GM12878 (cell line): ENCODE data around the gene SRP14. TPM values are rescaled to one million over a fixed set of nuclear protein-coding genes. Genes with fewer than 3 reads are reported as not detected.
A peak's percentile ranks its signal among the peaks of the same experiment; 100 is the strongest.

Experiments used
- JUND ChIP-seq: IDR thresholded peaks from 2 replicates; pipeline ENCODE4 v1.6.1; 2012; ENCODE audit warnings: low read depth, mild to moderate bottlenecking, low read length, improper control_type of control experiment, moderate library complexity
- LARP7 ChIP-seq: fragments of 450-650 bp; IDR thresholded peaks from 2 replicates; pipeline ENCODE4 v1.6.1; 2017; ENCODE audit warnings: mild to moderate bottlenecking
- MYB ChIP-seq: fragments of 150-350 bp; IDR thresholded peaks from 2 replicates; pipeline ENCODE4 v1.6.1; 2014; ENCODE audit warnings: mild to moderate bottlenecking, low read depth, low read length, borderline replicate concordance
- NBN ChIP-seq: fragments of 450-650 bp; IDR thresholded peaks from 2 replicates; pipeline ENCODE4 v1.6.1; 2016
- NFYB ChIP-seq: IDR thresholded peaks from 2 replicates; pipeline ENCODE4 v1.6.1; 2011; ENCODE audit warnings: low read depth, mild to moderate bottlenecking, low read length, improper control_type of control experiment, moderate library complexity; ENCODE audit not compliant: insufficient read depth
- PBX3 ChIP-seq: IDR thresholded peaks from 2 replicates; pipeline ENCODE4 v1.6.1; 2011; ENCODE audit warnings: mild to moderate bottlenecking, low read depth, low read length, moderate library complexity; ENCODE audit not compliant: insufficient replicate concordance
- RB1 ChIP-seq: fragments of 450-650 bp; formaldehyde crosslinking; IDR thresholded peaks from 2 replicates; pipeline ENCODE4 v1.6.1; 2017; ENCODE audit warnings: mild to moderate bottlenecking, borderline replicate concordance
- SPI1 ChIP-seq: IDR thresholded peaks from 2 replicates; pipeline ENCODE4 v1.6.1; 2011; ENCODE audit warnings: low read depth, mild to moderate bottlenecking, low read length, moderate library complexity, borderline replicate concordance; ENCODE audit not compliant: insufficient read depth
- TCF12 ChIP-seq: IDR thresholded peaks from 2 replicates; pipeline ENCODE4 v1.6.1; 2011; ENCODE audit warnings: low read depth, mild to moderate bottlenecking, low read length
- ZBTB33 ChIP-seq: fragments of 450-650 bp; IDR thresholded peaks from 2 replicates; pipeline ENCODE4 v1.6.1; 2017; ENCODE audit warnings: mild to moderate bottlenecking
- ZNF24 ChIP-seq: fragments of 450-650 bp; IDR thresholded peaks from 2 replicates; pipeline ENCODE4 v1.6.1; 2017; ENCODE audit warnings: antibody characterized with exemption, mild to moderate bottlenecking
- ZNF687 ChIP-seq: fragments of 450-650 bp; IDR thresholded peaks from 2 replicates; pipeline ENCODE4 v1.6.1; 2017; ENCODE audit warnings: mild to moderate bottlenecking, moderate library complexity
- polyA plus RNA-seq, 11 experiments: library from polyadenylated mRNA; depleted of rRNA in 4 of 11; unstranded in 6 of 11; stranded (reverse) in 5 of 11; fragments of >200 nt; fragmentation: Nextera tagmentation in 4 of 11; fragmentation: Illumina TruSeq in 1 of 11; extraction: Ambion mirVana in 4 of 11; extraction: Trizol in 1 of 11; gene quantifications; 1 replicate in 1 of 11; 2 replicates in 10 of 11; pipeline versions ENCODE4 v1.2.1 to v1.2.3, GENCODE V29; 2011 to 2016; ENCODE audit warnings: inconsistent platforms in 2 of 11, missing spikeins in 2 of 11, low read depth in 1 of 11
- total RNA-seq, 4 experiments: library from RNA; depleted of rRNA in 3 of 4; stranded (reverse); fragments of >200 nt in 3 of 4; fragmentation: Illumina TruSeq in 1 of 4; extraction: Trizol in 1 of 4; gene quantifications; 2 replicates each; pipeline versions ENCODE4 v1.2.1 to v1.2.3, GENCODE V29; 2013 to 2021
- TF ChIP-seq, protein P1 (sequence below): IDR thresholded peaks from 2 replicates; pipeline ENCODE4 v1.6.1; 2011; ENCODE audit warnings: borderline replicate concordance, low read depth, mild to moderate bottlenecking, moderate library complexity, low read length; ENCODE audit not compliant: insufficient read depth, poor library complexity, severe bottlenecking
- TF ChIP-seq, protein P2 (sequence below): fragments of 450-650 bp; IDR thresholded peaks from 2 replicates; pipeline ENCODE4 v1.6.1; 2017; ENCODE audit warnings: antibody characterized with exemption, mild to moderate bottlenecking, moderate library complexity

Gene SRP14
- total and polyA plus RNA-seq, 10 of the 15 experiments (the other 5 are each of a cell fraction or from before 2014, with no cell fraction given): 141 to 1,182 (median 493) TPM

GRCh38 chr15:40038638-40039543 lies at the start of gene SRP14 (continued):
- TF ChIP-seq ZNF687 (peak; percentile 66), TCF12 (no peak), ZBTB33 (no peak), NBN (peak; percentile 50), PBX3 (no peak), ZNF24 (no peak), JUND (no peak), RB1 (no peak), SPI1 (no peak; the same call in 1 of the 2 replicates), NFYB (peak; percentile 73; the same call in 1 of the 2 replicates), MYB (no peak), LARP7 (no peak; the same call in 1 of the 2 replicates)
- TF ChIP-seq, protein P1, sequence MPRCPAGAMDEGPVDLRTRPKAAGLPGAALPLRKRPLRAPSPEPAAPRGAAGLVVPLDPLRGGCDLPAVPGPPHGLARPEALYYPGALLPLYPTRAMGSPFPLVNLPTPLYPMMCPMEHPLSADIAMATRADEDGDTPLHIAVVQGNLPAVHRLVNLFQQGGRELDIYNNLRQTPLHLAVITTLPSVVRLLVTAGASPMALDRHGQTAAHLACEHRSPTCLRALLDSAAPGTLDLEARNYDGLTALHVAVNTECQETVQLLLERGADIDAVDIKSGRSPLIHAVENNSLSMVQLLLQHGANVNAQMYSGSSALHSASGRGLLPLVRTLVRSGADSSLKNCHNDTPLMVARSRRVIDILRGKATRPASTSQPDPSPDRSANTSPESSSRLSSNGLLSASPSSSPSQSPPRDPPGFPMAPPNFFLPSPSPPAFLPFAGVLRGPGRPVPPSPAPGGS: no peak
- TF ChIP-seq, protein P2, sequence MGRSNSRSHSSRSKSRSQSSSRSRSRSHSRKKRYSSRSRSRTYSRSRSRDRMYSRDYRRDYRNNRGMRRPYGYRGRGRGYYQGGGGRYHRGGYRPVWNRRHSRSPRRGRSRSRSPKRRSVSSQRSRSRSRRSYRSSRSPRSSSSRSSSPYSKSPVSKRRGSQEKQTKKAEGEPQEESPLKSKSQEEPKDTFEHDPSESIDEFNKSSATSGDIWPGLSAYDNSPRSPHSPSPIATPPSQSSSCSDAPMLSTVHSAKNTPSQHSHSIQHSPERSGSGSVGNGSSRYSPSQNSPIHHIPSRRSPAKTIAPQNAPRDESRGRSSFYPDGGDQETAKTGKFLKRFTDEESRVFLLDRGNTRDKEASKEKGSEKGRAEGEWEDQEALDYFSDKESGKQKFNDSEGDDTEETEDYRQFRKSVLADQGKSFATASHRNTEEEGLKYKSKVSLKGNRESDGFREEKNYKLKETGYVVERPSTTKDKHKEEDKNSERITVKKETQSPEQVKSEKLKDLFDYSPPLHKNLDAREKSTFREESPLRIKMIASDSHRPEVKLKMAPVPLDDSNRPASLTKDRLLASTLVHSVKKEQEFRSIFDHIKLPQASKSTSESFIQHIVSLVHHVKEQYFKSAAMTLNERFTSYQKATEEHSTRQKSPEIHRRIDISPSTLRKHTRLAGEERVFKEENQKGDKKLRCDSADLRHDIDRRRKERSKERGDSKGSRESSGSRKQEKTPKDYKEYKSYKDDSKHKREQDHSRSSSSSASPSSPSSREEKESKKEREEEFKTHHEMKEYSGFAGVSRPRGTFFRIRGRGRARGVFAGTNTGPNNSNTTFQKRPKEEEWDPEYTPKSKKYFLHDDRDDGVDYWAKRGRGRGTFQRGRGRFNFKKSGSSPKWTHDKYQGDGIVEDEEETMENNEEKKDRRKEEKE: peak; percentile 36; the same call in 1 of the 2 replicates
